Hepatocyte (in vitro differentiated cells): ENCODE measurements around the gene SYT15. TPM values are rescaled to one million over a fixed set of nuclear protein-coding genes. Genes with fewer than 3 reads are reported as not detected.
A peak's percentile ranks its signal among the peaks of the same experiment; 100 is the strongest.

Source experiments
- DNase-seq: peaks from one replicate; pipeline ENCODE4 v3.0.0-alpha.2; 2016; ENCODE audit warnings: low spot score
- H2AFZ ChIP-seq: fragments of 200-600 bp; sonication (generic); 2 replicates; pipeline ENCODE4 v1.6.0; 2016; ENCODE audit warnings: antibody characterized with exemption, mild to moderate bottlenecking
- H3K27ac ChIP-seq: fragments of 200-600 bp; sonication (generic); 2 replicates; pipeline ENCODE4 v1.5.1; 2016; ENCODE audit warnings: mild to moderate bottlenecking
- H3K27me3 ChIP-seq: fragments of 200-600 bp; sonication (generic); 2 replicates; pipeline ENCODE4 v1.6.1; 2016
- H3K36me3 ChIP-seq: fragments of 200-600 bp; sonication (generic); replicated peaks from 2 replicates; pipeline ENCODE4 v1.5.1; 2016; ENCODE audit warnings: low read depth; ENCODE audit not compliant: insufficient read depth
- H3K4me1 ChIP-seq: fragments of 200-600 bp; sonication (generic); 2 replicates; pipeline ENCODE4 v1.5.1; 2016; ENCODE audit warnings: mild to moderate bottlenecking, moderate library complexity; ENCODE audit not compliant: insufficient read depth
- H3K4me2 ChIP-seq: fragments of 200-600 bp; sonication (generic); 2 replicates; pipeline ENCODE4 v1.6.0; 2016
- H3K4me3 ChIP-seq: fragments of 200-600 bp; sonication (generic); 2 replicates; pipeline ENCODE4 v1.5.1; 2016; ENCODE audit warnings: mild to moderate bottlenecking
- H3K79me2 ChIP-seq: fragments of 200-600 bp; sonication (generic); 2 replicates; pipeline ENCODE4 v1.6.0; 2017; ENCODE audit warnings: mild to moderate bottlenecking
- H3K9me2 ChIP-seq: fragments of 200-600 bp; sonication (generic); replicated peaks from 2 replicates; pipeline ENCODE4 v1.6.0; 2017; ENCODE audit warnings: mild to moderate bottlenecking; ENCODE audit not compliant: insufficient read depth
- H3K9me3 ChIP-seq: fragments of 200-600 bp; sonication (generic); 2 replicates; pipeline ENCODE4 v1.5.1; 2016; ENCODE audit warnings: low read depth, mild to moderate bottlenecking
- H4K20me1 ChIP-seq: fragments of 200-600 bp; sonication (generic); 2 replicates; pipeline ENCODE4 v1.6.0; 2016; ENCODE audit warnings: mild to moderate bottlenecking; ENCODE audit not compliant: insufficient read depth, poor library complexity, severe bottlenecking
- CTCF ChIP-seq: fragments of 200-600 bp; sonication (generic); IDR thresholded peaks from 2 replicates; pipeline ENCODE4 v1.5.1; 2016; ENCODE audit warnings: antibody characterized with exemption, mild to moderate bottlenecking; ENCODE audit not compliant: poor library complexity
- EZH2 ChIP-seq: fragments of 200-600 bp; sonication (generic); IDR thresholded peaks from 2 replicates; pipeline ENCODE4 v1.6.1; 2016; ENCODE audit warnings: antibody characterized with exemption, mild to moderate bottlenecking, borderline replicate concordance
- EZH2phosphoT487 ChIP-seq: fragments of 200-600 bp; sonication (generic); IDR thresholded peaks from one replicate; pipeline ENCODE4 v1.6.1; 2018; ENCODE audit warnings: antibody characterized with exemption, mild to moderate bottlenecking, low read depth, moderate library complexity; ENCODE audit not compliant: unreplicated experiment, severe bottlenecking
- WGBS: methylation state at CpG from one replicate; pipeline ENCODE4 v1.1.6; 2016; ENCODE audit warnings: low lambda C conversion rate; ENCODE audit errors: missing lambda C conversion rate; 5-methylcytosine and 5-hydroxymethylcytosine counted together
- polyA plus RNA-seq: library from polyadenylated mRNA; unstranded; fragments of >200 nt; fragmentation: Nextera tagmentation; extraction: Ambion mirVana; gene quantifications from 2 replicates; pipeline ENCODE4 v1.2.1, GENCODE V29; 2016
- total RNA-seq: library from RNA; depleted of rRNA; stranded (reverse); fragments of >200 nt; gene quantifications from 2 replicates; pipeline ENCODE4 v1.2.3, GENCODE V29; 2014

The SYT15 gene
- total and polyA plus RNA-seq, 2 experiments from 2014 or later, result 1.1 to 2.9 TPM

DNA sequence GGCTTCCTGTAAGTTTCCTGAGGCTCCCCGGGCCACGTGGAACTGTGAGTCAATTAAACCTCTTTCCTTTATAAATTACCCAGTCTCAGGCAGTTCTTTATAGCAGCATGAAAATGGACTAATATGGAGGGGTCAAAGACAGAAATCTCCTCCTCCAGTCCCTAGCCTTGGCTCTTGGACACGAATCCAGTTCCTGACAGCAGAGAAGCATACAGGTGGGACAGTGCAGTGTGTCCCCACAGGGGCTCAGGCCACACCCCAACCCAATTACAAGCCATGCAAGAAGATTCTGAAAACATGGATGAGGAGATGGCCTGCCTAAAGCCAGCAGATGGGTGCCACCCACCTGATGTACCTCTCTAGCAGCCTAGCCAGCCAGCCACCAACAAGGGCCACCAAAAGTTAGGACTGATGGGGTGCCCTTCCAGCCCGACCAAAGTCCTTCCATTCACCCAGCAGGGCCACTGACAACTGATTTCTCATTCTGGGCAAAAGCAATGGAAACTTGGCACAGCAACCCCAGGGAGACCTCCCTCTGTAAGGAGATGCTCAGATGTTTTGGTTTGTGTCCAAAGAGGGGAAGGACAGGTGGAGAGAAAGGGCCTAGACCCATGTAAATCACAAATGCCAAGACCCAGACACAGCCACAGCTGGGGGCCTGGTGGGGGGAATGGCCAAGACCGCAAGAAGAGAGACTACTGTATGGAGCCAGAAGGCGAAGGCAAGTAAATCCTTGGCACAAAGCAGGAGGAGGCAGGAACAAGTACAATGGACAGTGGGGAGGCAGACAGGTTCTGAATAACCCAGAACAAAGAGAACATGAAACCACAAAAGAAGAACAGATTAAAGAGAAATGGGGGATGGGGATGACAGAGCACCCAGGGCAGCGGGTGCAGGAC, 36.1 kb upstream of the SYT15 start:
- H3K4me2 ChIP-seq, result no peak overlapping the region

GRCh38 chr10:46543466-46544377, 35.2 kb upstream of the SYT15 start:
- Histone ChIP-seq H3K27ac (no peak overlapping the region), H3K4me1 (peaks cover 22% of the 10 kb centered on the region), H3K27me3 (no peaks in the 10 kb centered on the region), H3K79me2 (no peaks in the 10 kb centered on the region), H3K36me3 (no peaks in the 10 kb centered on the region), H3K9me2 (no peaks in the 10 kb centered on the region), H2AFZ (no peak overlapping the region), H3K9me3 (no peaks in the 10 kb centered on the region), H4K20me1 (no peaks in the 10 kb centered on the region), H3K4me3 (no peak overlapping the region), H3K4me2 (no peak overlapping the region)
- 92% methylated on average over 14 of the region's 14 CpGs for WGBS
- no peak for DNase-seq
- TF ChIP-seq EZH2, result no peak
- TF ChIP-seq EZH2phosphoT487, result no peak
- no peak for TF ChIP-seq CTCF

More for the DNA sequence above, 36.1 kb upstream of the SYT15 start:
- no peaks in the 10 kb centered on the region for H3K79me2 ChIP-seq
- no peaks in the 10 kb centered on the region for H3K27me3 ChIP-seq
- H3K4me1 ChIP-seq, result peaks cover 22% of the 10 kb centered on the region
- TF ChIP-seq CTCF, result no peak
- H2AFZ ChIP-seq, result no peak overlapping the region
- H3K4me3 ChIP-seq, result no peak overlapping the region
- H4K20me1 ChIP-seq, result no peaks in the 10 kb centered on the region
- H3K9me3 ChIP-seq, result no peaks in the 10 kb centered on the region
- no peaks in the 10 kb centered on the region for H3K36me3 ChIP-seq
- no peak for DNase-seq
- 84% methylated on average over 7 of the region's 7 CpGs for WGBS
- H3K9me2 ChIP-seq, result no peaks in the 10 kb centered on the region
- no peak overlapping the region for H3K27ac ChIP-seq

DNA sequence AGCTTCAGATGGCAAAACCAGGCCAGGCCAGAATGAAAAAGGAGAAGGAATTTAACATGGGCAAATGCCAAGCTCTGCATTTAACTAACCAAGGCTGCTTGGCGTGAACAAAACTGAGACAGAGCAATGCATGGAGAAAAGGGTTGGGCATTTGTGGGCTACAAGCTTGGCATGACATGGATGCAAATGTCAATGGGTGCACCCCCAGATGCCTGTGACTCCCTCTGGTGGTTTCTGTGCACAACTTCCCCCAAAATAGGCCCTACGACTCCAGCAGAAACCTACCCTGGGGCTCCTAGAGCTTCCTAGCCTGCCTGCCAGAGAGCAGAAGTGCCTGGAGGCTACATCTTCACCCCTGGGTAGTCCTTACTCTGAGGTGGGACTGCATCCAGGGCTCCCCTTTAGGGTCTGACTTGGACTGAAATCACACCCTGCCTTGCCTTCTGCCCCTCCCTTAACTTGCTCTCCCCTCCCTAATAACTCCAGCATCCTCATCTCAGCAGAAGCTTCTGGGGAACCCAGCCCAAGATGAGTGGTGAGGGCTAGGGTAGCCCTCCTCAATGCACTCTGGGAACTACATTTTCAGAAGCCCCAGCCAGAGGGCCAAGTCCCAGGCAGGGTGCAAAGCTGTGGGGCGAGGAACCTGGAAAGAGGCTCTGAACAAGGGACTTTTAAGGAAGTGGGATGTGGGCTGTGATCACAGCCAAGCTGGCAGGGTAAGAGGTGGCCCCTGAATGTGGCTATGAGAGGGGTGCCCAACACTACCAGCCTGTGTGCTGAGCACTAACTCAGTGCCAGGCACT, 33.7 kb upstream of the SYT15 start:
- Histone ChIP-seq H3K4me2 (no peak overlapping the region), H3K36me3 (no peaks in the 10 kb centered on the region), H3K79me2 (no peaks in the 10 kb centered on the region), H3K27me3 (no peaks in the 10 kb centered on the region), H3K4me3 (no peak overlapping the region), H4K20me1 (no peaks in the 10 kb centered on the region), H3K27ac (no peak overlapping the region), H3K4me1 (peaks cover 17% of the 10 kb centered on the region), H3K9me2 (no peaks in the 10 kb centered on the region), H3K9me3 (no peaks in the 10 kb centered on the region), H2AFZ (no peak overlapping the region)
- WGBS, result 75% methylated on average over 3 of the region's 3 CpGs
- DNase-seq, result no peak
- TF ChIP-seq EZH2, result no peak
- TF ChIP-seq CTCF, result peak; percentile 34
